Fibroblast of skin of scalp (primary cell): ENCODE results near the gene ZNF829. TPM values are rescaled to one million over a fixed set of nuclear protein-coding genes. Genes with fewer than 3 reads are reported as not detected.
A peak's percentile ranks its signal among the peaks of the same experiment; 100 is the strongest.

Source experiments
- DNase-seq: peaks from one replicate; pipeline ENCODE4 v3.0.0-alpha.2; 2013
- polyA plus RNA-seq, 2 experiments: library from polyadenylated mRNA; unstranded; fragments of 120-200 nt; gene quantifications; one replicate each; pipeline ENCODE4 v1.2.1, GENCODE V29; 2013; ENCODE audit not compliant: insufficient read length in 2 of 2

The ZNF829 gene
- polyA plus RNA-seq (2013, experiment 1 of 2; ENCODE audit: insufficient read length) = 2.0 TPM
- polyA plus RNA-seq (2013, experiment 2 of 2; ENCODE audit: insufficient read length) = 2.4 TPM

DNA sequence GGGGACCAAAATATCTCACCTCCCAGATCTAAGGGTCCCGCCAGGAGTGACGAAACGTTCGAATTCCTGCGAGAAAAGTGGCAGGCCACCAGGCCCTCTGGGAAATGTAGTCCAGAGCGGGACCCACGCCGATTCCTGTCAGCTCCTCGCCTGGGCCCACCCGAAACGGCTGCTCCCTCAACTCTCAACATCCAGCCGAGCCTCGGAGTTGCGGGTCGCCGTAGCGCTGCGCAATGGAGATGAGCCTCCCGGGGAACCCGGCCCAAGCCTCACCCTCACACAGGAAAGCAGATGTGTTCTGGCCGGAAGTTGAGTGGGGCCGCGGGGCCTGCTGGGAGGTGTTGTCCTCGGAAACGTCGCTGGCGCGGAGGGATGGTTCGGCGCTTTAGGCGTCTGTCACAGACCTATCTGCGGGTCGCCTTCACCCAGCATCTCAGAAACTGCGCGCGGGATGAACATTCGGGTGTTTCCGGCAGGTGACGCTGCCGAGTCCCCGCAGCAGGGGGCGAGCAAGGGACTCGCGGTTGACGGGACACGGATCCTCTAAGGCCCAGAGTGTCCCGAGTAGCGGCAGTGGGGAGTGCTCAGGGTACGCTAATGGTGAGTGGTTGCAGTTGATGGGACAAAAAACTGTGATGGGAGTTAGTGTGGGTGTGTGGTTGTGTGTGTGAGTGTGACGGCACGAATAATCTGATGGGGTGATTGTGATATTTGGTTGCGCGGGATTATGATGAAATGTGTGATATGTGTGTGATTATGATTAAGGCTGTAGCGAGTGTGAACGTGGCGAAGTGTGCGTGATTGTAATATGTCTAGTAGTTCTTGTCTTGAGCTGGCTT, at the start of gene ZNF829, which contains the start of gene ZNF568:
TSS of gene ZNF829 (minus strand) at position 300 of the 839 bp plus-strand sequence. CDS start 1,124 bp downstream, outside the sequence.
TSS of gene ZNF568 (plus strand) at position 341 of the 839 bp plus-strand sequence. CDS start 6,439 bp downstream, outside the sequence.
- peak; percentile 91 for DNase-seq

DNA sequence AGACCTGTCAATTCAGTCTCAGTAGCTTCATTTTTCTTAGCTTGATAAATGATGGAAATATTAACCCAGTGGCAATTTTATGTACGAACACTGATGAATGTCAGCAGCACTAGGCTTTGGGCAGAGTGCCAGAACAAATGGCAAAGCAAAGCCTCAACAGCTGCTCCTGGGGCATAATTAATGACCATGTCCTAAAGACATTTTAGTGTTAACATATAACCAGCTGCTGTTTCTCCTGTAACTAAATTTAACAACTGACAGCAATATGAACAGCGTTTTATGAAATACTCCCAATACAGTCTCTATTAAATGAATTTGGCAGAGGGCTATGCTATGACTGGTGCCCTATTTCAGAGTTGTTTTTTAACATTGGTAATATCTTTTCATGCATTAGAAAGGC, 47.2 kb upstream of the ZNF829 start:
- no peak for DNase-seq

GRCh38 chr19:36962346-36962745, 46.3 kb upstream of the ZNF829 start:
- DNase-seq = no peak

- DNase-seq = no peak
Observed at GRCh38 chr19:36950335-36951119, 34.4 kb upstream of the ZNF829 start.

DNA sequence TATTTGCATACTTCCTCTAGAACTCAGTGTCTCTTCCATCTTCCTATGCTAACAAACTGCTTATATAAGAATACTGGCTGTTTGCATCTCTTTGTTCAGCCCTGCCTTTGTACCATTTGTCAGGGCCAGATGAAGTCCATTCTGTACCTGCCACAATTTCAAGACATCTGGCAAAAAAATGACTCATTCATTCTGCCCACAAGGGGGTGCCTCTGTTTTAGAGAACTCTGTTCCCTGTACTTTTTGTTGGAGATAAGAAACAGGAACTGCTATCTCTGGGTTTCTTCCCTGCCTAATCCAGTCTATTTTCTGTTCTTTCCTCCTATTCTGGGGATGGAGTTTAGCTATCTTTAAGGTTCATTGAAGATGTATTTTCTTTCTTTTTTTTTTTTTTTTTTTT, 23.1 kb upstream of the ZNF829 start:
- no peak for DNase-seq

DNA sequence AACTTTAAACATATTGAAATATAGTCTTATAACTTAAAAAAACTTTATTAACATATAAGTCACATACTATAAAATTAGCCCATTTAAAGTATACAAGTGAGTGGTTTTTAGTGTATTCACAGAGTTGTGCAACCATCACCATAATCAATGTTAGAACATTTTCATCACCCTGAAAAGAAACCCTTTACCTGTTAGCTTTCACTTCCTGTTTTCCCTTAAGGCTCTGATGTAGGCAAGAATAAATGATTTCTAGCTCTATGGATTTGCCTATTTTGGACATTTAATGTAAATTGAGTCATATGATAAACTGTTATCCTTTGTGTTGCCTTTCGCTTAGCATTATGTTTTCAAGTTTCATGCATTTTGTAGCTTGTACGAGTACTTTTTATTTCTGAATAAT, 15.6 kb upstream of the ZNF829 start:
- DNase-seq = no peak

DNA sequence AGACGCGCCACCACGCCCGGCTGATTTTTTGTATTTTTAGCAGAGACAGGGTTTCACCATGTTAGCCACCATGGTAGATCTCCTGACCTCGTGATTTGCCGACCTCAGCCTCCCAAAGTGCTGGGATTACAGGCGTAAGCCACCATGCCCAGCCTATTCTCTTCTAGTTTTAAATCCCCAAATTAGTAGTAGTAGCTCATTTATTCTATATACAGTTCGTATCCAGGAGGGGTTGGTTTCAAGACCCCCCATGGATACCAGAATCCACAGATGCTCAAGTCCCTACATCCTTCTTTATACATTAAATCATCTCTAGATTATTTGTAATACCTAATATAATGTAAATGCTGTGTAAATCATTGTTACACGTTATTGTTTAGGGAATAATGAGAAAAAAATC, 2.0 kb upstream of the ZNF829 start:
- DNase-seq = no peak

DNA sequence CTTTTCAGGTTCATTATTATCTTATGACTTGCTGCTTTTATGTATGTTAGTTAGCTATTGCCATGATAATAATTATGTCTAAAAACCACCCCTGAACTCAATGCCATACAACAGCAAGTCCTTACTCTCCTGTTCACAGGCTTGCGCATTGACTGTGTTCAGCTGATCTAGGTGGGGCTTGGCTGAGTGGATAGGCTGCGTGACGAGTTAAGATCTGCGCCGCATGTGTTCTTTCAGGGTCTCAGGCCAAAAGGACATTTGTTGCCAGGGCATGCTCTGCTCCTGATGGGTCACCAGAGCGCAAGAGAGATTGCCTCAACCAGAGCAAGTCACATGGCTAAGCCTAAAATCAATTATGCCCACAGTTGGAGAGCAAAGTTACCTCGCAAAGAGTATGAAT, 900 bp upstream of the ZNF829 start:
- peak; percentile 3 for DNase-seq

GRCh38 chr19:36898422-36898821, 17.7 kb downstream of the ZNF829 start:
- DNase-seq = no peak

DNA sequence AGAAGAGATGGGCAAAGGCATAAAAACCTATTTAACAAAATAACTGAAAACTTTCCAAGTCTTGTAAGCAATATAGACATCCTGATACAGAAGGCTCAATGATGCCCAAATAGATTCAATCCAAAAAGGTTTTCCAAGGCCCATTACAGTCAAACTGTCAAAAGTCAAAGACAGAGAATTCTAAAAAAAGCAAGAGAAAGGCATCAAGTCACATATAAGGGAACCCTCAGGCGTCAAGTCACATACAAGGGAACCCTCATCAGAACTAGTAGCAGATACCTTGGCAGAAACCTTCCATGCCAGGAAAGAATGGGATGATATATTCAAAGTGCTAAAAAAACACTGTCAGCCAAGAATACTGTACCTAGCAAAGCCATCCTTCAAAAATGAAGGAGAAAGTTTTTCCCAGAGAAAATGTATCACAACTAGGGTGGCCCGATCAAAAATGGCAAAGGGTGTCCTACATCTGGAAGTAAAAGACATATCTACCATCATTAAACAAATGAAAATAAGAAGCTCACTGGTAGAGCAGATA, 21.2 kb downstream of the ZNF829 start:
- no peak for DNase-seq

DNA sequence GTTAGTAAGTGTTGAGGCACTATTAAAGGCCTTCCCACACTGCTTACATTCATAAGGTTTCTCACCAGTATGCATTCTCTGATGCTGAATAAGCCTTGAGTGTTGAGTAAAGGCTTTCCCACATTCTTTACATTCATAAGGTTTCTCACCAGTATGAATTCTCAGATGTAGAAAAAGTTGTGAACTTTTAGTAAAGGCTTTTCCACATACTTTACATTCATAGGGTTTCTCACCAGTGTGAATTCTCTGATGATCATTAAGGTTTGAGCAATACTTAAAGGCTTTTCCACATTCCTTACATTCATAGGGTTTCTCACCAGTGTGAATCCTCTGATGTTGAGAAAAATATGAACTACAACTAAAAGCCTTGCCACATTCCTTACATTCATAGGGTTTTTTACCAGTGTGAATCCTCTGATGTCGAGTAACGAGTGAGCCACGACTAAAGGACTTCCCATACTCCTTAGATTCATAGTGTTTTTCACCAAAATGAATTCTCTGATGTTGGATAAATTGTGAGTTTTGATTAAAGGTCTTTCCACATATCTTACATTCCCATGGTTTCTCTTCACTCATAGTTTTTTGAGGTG, 24.2 kb downstream of the ZNF829 start:
- DNase-seq = no peak

DNA sequence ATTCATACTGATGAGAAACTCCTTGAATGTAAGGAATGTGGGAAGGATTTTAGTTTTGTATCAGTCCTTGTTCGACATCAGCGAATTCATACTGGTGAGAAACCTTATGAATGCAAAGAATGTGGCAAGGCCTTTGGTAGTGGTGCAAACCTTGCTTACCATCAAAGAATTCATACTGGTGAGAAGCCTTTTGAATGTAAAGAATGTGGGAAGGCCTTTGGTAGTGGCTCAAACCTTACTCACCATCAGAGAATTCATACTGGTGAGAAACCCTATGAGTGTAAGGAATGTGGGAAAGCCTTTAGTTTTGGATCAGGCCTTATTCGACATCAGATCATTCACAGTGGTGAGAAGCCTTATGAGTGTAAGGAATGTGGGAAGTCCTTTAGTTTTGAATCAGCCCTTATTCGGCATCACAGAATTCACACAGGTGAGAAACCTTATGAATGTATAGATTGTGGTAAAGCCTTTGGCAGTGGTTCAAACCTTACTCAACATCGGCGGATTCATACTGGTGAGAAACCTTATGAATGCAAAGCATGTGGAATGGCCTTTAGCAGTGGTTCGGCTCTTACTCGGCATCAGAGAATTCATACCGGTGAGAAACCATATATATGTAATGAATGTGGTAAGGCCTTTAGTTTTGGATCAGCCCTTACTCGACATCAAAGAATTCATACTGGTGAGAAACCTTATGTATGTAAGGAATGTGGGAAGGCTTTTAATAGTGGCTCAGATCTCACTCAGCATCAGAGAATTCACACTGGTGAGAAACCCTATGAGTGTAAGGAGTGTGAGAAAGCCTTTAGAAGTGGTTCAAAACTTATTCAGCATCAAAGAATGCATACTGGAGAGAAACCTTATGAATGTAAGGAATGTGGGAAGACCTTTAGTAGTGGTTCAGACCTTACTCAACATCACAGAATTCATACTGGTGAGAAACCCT, 38.8 kb downstream of the ZNF829 start:
- DNase-seq = no peak

- no peak for DNase-seq
Observed at GRCh38 chr19:36851898-36852297, 64.2 kb downstream of the ZNF829 start.

- DNase-seq = peak; percentile 95
Observed at GRCh38 chr19:36850559-36851442, 65.3 kb downstream of the ZNF829 start, which contains the start of gene ZNF345. Gene ZNF345, plus strand, starts transcription at chr19:36850876. Its CDS starts 25,955 bp downstream, at chr19:36876831.

GRCh38 chr19:36849701-36850558, 66.2 kb downstream of the ZNF829 start:
- DNase-seq = peak; percentile 90

GRCh38 chr19:36847968-36848367, 68.1 kb downstream of the ZNF829 start:
- DNase-seq = no peak

DNA sequence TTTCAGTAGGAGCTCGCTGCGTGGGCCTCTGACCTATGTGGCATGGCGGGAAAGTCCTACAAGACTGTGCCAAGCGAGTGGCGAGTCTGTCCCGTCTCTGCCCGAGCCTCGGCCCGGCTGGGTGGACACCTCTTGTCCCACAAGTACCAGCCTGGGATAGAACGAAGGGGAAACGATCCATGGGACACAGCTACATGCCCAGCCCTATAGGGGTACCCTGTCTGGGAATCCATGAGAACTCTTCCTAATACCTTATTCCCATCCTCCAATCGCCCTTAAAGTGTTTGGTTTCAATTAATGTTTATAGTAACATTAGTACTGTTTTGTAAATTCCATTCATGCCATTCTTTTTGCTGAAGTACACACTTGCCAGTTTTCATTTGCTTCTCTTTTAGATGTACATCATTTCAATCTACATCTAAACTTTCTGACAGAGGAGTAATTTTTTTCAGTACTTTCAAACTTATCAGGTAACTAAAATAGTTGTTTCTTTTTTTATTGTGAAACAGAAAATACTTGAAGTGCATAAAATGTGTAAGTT, 77.2 kb downstream of the ZNF829 start:
- DNase-seq = no peak
